ENCODE results near the gene RABL6.

DNA sequence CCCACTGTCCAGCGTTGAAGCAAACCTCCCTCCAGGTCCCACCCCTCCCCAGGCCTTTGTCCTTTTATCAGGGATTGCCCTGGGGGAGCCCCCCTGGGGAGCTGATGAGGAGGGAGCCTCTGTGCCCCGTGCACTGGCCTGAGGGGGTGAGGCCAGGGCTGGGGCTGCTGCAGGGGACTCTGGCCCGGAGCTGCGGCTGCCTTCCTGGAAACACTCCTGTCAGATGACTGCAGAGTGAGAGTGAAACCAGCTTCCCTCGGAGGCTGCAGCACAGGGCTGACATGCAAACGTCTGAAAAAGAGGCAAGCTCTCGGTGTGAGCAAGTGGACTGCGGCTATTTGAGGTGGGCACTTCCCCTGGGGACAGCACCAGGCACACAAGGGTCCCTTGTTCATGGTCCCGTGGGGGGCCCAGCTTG is 74.0 kb downstream of the RABL6 start:
- TF ChIP-seq, protein P1, sequence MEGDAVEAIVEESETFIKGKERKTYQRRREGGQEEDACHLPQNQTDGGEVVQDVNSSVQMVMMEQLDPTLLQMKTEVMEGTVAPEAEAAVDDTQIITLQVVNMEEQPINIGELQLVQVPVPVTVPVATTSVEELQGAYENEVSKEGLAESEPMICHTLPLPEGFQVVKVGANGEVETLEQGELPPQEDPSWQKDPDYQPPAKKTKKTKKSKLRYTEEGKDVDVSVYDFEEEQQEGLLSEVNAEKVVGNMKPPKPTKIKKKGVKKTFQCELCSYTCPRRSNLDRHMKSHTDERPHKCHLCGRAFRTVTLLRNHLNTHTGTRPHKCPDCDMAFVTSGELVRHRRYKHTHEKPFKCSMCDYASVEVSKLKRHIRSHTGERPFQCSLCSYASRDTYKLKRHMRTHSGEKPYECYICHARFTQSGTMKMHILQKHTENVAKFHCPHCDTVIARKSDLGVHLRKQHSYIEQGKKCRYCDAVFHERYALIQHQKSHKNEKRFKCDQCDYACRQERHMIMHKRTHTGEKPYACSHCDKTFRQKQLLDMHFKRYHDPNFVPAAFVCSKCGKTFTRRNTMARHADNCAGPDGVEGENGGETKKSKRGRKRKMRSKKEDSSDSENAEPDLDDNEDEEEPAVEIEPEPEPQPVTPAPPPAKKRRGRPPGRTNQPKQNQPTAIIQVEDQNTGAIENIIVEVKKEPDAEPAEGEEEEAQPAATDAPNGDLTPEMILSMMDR (conservative IDR thresholded peaks at IDR 0.05): no peak
- no peak for TF ChIP-seq ZFX (IDR thresholded peaks at IDR 0.05)

Data from C4-2B (cell line).